IPS-15b (cell line): ENCODE measurements around the gene ARL15.

Experiments used
- H3K27me3 ChIP-seq: one replicate; pipeline ENCODE4 v1.6.1; 2013; ENCODE audit warnings: low read length; ENCODE audit not compliant: control insufficient read depth, insufficient read depth
- H3K36me3 ChIP-seq: one replicate; pipeline ENCODE4 v1.6.1; 2013; ENCODE audit warnings: low read length; ENCODE audit not compliant: control insufficient read depth, insufficient read depth
- H3K4me1 ChIP-seq: one replicate; pipeline ENCODE4 v1.6.1; 2013; ENCODE audit warnings: mild to moderate bottlenecking, low read length; ENCODE audit not compliant: control insufficient read depth, insufficient read depth
- H3K4me3 ChIP-seq: one replicate; pipeline ENCODE4 v1.5.1; 2013; ENCODE audit warnings: low read depth, low read length
- H3K9ac ChIP-seq: one replicate; pipeline ENCODE4 v1.6.1; 2013; ENCODE audit warnings: low read depth, mild to moderate bottlenecking, low read length
- H3K9me3 ChIP-seq: one replicate; pipeline ENCODE4 v1.6.1; 2013; ENCODE audit warnings: mild to moderate bottlenecking, low read length; ENCODE audit not compliant: control insufficient read depth, insufficient read depth

The ARL15 gene

DNA sequence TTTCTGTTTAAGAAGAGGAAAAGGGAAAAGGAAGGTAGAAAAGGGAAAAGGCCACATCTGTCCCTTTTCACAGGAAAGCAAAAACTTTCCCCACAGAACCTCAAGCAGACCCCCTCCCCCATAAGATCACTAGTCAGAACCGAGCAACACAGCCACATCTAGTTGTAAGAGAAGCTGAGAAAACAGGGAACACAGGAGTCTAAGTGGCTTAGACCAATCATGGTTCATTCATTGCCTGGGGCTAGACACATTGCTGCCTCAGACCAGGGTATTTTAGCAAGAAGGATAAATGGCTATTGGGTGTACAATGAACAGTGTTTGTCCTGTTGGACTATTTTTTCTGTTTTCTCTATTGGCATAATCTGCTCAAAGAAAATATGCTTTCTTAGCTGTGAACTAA is 98.0 kb downstream of the ARL15 start:
- no peaks in the 10 kb centered on the region for H3K27me3 ChIP-seq
- no peak overlapping the region for H3K4me3 ChIP-seq
- no peaks in the 10 kb centered on the region for H3K36me3 ChIP-seq
- peaks cover 45% of the 10 kb centered on the region for H3K4me1 ChIP-seq
- H3K9ac ChIP-seq = no peak overlapping the region
- H3K9me3 ChIP-seq = no peaks in the 10 kb centered on the region

DNA sequence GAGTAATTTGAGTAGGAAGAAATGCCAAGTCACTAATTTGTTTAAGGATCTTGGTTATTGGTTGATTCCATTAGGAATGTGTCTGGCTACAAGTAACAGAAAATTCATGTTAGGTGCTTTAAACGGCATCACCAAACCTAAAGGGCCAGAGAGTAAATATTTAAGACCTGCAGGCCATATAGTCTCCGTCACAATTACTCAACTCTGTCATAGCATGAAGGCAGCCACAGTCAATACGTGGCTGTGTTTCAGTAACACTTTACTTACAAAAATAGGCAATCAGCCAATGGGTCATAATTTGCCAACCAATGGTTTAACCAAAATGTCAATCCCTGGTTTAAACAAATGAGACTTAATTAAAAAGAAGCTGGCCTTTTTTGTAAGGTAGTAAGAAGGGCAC is 98.5 kb downstream of the ARL15 start:
- Histone ChIP-seq H3K36me3 (no peaks in the 10 kb centered on the region), H3K9ac (no peak overlapping the region), H3K9me3 (no peaks in the 10 kb centered on the region), H3K4me3 (no peak overlapping the region), H3K27me3 (no peaks in the 10 kb centered on the region), H3K4me1 (peaks cover 43% of the 10 kb centered on the region)

DNA sequence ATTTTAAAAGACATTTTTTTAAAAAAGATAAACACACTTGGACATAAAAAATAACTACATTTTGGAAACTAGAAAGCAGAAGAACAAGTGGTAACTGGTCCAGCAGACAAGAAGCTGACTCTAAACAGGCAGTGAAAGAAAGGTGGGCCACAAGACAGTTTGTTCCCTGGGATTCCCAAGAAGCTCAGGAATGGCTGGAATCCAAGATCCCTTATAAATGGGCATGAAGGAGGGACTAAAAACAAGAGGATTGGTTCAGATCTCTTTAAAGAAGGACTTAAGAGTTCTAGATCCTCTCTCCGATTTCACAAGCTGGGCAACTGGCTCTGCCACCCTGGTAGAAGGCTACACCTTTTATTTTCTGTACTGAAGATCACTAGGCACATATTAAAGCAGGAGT is 102.8 kb downstream of the ARL15 start:
- no peak overlapping the region for H3K9ac ChIP-seq
- peaks cover 11% of the 10 kb centered on the region for H3K4me1 ChIP-seq
- H3K27me3 ChIP-seq = no peaks in the 10 kb centered on the region
- H3K9me3 ChIP-seq = no peaks in the 10 kb centered on the region
- no peak overlapping the region for H3K4me3 ChIP-seq
- no peaks in the 10 kb centered on the region for H3K36me3 ChIP-seq

DNA sequence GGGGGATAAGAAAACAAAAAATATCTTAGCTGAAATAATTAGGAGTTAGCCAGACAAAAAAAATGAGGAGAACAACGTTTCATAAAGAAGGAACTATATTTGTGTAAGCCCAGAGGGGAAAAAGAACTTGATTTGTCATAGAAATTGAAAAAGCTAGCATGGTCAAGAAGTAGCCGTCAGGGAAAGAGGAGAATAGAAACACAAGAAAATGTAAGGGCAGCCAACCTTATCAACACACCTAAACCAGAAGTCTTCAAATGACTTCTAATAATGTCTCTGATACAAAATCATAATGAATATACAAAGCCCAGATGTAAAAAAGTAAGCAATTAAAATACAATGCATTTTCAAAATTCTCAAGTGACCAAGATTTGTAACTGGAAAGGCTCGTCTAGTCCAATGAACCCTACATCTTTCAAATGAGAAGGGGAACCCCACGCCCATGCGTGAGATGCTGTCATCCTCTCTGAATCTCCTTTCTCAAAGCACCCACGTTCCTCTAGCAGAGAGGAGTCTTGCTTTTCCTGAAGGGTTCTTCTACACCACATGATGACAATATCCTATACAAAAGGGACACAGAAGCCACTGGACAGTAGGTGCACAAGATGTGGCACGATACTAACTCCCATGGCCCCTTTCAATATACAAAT is 103.7 kb downstream of the ARL15 start:
- no peaks in the 10 kb centered on the region for H3K27me3 ChIP-seq
- H3K9me3 ChIP-seq = no peaks in the 10 kb centered on the region
- peaks cover 4% of the 10 kb centered on the region for H3K4me1 ChIP-seq
- no peak overlapping the region for H3K9ac ChIP-seq
- no peaks in the 10 kb centered on the region for H3K36me3 ChIP-seq
- no peak overlapping the region for H3K4me3 ChIP-seq

DNA sequence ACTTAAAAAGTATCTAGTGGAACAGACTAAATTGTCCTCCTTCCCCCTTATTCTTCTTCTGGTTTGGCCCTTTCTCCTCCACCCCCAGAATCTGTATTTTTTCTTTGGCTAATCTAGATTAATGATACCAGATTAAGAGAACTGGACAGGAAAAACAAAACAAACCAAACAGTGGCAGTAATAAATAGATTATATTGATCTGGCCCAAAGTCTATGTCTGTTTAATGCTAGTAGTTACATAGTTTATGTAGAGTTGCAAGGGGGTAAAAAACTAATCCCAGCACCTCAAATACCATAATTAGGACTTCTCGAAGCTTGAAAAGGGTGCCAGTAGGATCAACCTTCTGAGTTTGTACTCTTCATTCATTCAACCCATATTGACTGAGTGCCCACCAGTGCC is 104.5 kb downstream of the ARL15 start:
- no peak overlapping the region for H3K4me3 ChIP-seq
- no peak overlapping the region for H3K9ac ChIP-seq
- H3K9me3 ChIP-seq = no peaks in the 10 kb centered on the region
- no peaks in the 10 kb centered on the region for H3K27me3 ChIP-seq
- H3K4me1 ChIP-seq = peaks cover 4% of the 10 kb centered on the region
- H3K36me3 ChIP-seq = no peaks in the 10 kb centered on the region

DNA sequence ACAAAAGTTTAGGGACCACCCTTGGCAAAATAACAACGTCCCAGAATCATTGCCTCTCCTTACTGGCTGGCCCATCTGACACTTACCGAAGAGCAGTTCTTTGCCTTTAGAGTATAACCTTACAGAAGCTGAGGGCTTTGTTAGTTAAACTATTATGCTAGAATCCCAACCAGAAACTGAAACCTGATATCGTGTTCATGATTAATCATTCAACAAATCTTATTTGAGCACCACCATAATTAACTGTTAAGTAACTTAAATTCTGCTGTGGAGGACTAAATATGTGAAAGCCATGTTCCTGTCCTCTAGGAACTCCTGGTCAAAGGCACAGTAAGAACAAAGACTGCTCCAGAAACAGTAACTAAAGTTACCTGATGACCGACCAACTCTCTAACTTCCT is 104.9 kb downstream of the ARL15 start:
- no peaks in the 10 kb centered on the region for H3K27me3 ChIP-seq
- H3K9ac ChIP-seq = no peak overlapping the region

DNA sequence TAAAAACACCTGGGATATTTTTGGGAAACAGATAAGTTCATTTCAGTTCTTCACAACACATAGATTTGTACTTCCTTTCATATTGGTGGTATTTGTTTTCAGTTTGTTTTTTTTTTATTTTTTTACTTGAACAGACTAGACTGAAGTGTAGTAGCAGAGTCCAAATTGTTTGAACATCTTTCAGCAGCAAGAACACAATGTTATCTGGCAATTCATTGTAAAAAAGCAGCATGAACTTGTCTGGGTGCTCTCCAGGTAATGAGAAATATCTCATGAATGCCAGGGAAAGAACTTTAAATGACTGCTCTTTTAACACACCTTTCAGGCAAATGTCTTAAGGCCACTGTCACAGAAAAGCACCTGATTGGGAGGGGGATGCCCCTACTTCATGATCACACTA is 113.4 kb downstream of the ARL15 start:
- Histone ChIP-seq H3K36me3 (no peaks in the 10 kb centered on the region), H3K4me3 (no peak overlapping the region), H3K9ac (no peak overlapping the region), H3K27me3 (no peaks in the 10 kb centered on the region), H3K9me3 (no peaks in the 10 kb centered on the region), H3K4me1 (no peaks in the 10 kb centered on the region)

More for the DNA sequence above, 104.9 kb downstream of the ARL15 start:
- Histone ChIP-seq H3K4me3 (no peak overlapping the region), H3K9me3 (no peaks in the 10 kb centered on the region), H3K4me1 (peaks cover 4% of the 10 kb centered on the region), H3K36me3 (no peaks in the 10 kb centered on the region)

DNA sequence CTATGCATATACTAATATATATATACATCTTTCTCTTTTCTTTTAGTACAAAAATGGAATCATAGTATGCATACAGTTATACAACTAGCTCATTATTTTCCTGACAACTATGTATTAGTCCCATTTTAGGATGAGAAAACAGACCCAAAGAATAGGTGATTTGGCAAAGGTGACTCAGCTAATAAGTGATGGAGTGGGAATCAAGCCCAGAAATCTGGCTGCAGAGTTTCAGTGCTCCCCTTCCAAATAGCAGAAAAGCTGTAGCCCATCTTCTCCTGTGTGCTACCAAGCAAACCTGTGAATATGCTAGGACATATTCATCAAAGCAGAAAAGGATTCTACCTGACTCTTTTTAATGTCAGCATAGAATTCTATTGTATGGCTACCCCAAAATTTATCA is 114.7 kb downstream of the ARL15 start:
- H3K4me1 ChIP-seq = no peaks in the 10 kb centered on the region
- H3K36me3 ChIP-seq = no peaks in the 10 kb centered on the region
- H3K9me3 ChIP-seq = no peaks in the 10 kb centered on the region
- H3K9ac ChIP-seq = no peak overlapping the region
- H3K27me3 ChIP-seq = no peaks in the 10 kb centered on the region
- H3K4me3 ChIP-seq = no peak overlapping the region

DNA sequence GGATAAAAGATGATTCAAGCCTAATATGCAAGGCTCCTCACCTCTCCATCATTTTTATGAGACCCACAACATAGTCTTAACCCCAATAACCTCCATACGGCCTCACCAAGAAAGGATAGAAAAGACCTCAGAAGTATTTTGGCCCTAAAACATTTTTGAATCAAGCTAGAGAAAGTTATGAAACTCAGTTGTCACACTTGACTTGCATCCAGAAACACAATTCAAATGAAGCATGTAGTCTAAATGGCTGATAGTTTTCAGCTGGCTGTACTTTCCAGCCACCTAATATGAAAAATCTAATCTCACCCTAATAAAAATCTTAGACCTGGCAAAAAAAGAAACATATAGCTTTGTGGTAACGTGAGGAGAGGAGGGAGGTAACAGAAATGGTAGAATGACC is 116.1 kb downstream of the ARL15 start:
- Histone ChIP-seq H3K4me1 (no peaks in the 10 kb centered on the region), H3K4me3 (no peak overlapping the region), H3K27me3 (no peaks in the 10 kb centered on the region), H3K36me3 (no peaks in the 10 kb centered on the region), H3K9me3 (no peaks in the 10 kb centered on the region), H3K9ac (no peak overlapping the region)

DNA sequence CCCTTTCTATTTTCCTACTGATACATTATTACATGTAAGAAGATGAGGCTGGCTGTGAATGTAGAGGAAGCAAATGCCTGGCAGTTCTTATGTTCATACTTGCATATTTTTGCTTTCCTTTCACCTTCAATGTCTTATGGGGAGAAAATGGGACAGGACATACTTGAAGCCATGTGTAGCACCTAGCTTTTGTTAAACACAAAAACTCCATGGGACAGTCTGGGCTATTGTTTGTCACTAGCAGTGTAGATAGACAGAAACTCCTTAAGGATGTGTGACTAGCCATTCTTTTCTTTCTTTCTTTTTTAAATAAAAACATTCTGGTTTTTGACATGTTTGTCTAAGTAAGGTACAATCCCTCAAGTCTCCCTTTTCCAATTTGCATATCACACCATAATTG is 122.7 kb downstream of the ARL15 start:
- H3K4me1 ChIP-seq = peaks cover 3% of the 10 kb centered on the region
- no peaks in the 10 kb centered on the region for H3K9me3 ChIP-seq
- H3K36me3 ChIP-seq = no peaks in the 10 kb centered on the region
- no peak overlapping the region for H3K9ac ChIP-seq
- H3K27me3 ChIP-seq = no peaks in the 10 kb centered on the region
- no peak overlapping the region for H3K4me3 ChIP-seq

DNA sequence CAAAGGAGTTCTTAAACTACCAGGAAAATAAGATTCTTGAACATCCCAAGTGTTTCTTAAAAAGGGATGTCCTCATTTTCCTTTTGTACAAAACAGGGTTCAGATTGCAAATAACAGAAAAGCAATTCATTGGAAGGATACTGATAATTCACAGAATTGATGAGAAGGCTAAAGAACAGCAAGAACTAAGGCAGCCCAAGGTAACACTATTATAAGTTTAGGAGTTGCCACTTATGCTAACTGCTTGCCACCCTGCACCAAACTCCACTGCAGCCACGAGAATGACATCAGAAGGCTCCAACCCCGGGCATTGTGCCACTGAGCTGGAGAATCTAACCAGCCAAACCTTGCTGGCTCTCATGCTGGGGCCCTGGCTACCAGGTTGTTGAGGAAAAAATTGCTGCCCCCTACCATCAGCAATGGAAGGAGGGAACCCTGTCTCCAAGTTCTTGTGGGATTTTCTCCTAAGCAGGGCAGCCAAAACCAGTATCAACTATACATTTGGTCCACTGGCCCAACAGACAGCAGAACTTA is 123.4 kb downstream of the ARL15 start:
- no peaks in the 10 kb centered on the region for H3K9me3 ChIP-seq

DNA sequence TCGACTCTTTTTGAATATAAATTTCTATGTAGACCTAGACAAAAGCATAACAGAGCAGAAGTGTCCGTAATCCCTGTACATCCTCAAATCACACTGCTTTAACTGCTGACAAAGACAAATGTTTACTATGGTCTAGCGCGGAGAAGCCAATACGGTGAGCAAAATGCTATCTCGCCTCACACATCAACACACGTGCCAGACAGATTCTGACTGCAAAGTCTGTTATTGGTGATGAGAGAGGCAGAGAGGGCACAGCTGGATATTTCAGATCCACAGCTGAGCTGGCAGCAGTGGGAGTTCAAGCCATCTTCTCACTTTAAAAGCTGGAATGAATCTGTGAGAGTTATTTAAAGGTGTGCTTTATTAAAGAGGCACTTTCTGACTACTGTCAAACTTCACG is 124.3 kb downstream of the ARL15 start:
- H3K4me3 ChIP-seq = no peak overlapping the region
- H3K9ac ChIP-seq = no peak overlapping the region
- H3K36me3 ChIP-seq = no peaks in the 10 kb centered on the region
- no peaks in the 10 kb centered on the region for H3K9me3 ChIP-seq
- H3K27me3 ChIP-seq = no peaks in the 10 kb centered on the region
- H3K4me1 ChIP-seq = peaks cover 3% of the 10 kb centered on the region

More for the DNA sequence above, 123.4 kb downstream of the ARL15 start:
- Histone ChIP-seq H3K4me1 (peaks cover 3% of the 10 kb centered on the region), H3K27me3 (no peaks in the 10 kb centered on the region), H3K4me3 (no peak overlapping the region), H3K9ac (no peak overlapping the region), H3K36me3 (no peaks in the 10 kb centered on the region)
